Activated CD4-positive, alpha-beta T cell treated with anti-CD3 and anti-CD28 coated beads for 4 hours (primary cell): ENCODE data around the gene GALK2.

Source experiments
- DNase-seq, 2 donors: peaks; one replicate each; pipeline ENCODE4 v3.0.0-alpha.2; 2020

The GALK2 gene

GRCh38 chr15:49366496-49366895 is 196.4 kb downstream of the GALK2 start:
- no peak for DNase-seq

GRCh38 chr15:49370782-49371181 is 200.7 kb downstream of the GALK2 start:
- no peak for DNase-seq

GRCh38 chr15:49372366-49372765 is 202.3 kb downstream of the GALK2 start:
- no peak for DNase-seq

GRCh38 chr15:49379996-49380395 is 209.9 kb downstream of the GALK2 start:
- no peak for DNase-seq

GRCh38 chr15:49380912-49381311 is 210.9 kb downstream of the GALK2 start:
- no peak for DNase-seq
